Activated naive CD4-positive, alpha-beta T cell treated with anti-CD3 and anti-CD28 coated beads, Interleukin-2, amount 50 U/mL, for 24 hours (primary cell): ENCODE data around the gene THSD4.
"Not testable (repeated sequence)": the region's sequence is repeated elsewhere in the genome, so short reads cannot be mapped to it uniquely, and the experiment has no call there.

Source experiments
- H3K27ac Mint-ChIP-seq: one replicate; pipeline ENCODE4 v1.8.0; 2021; ENCODE audit warnings: mild to moderate bottlenecking, mixed read lengths
- H3K27me3 Mint-ChIP-seq: one replicate; pipeline ENCODE4 v1.8.0; 2021; ENCODE audit warnings: mixed read lengths
- H3K36me3 Mint-ChIP-seq: one replicate; pipeline ENCODE4 v1.8.0; 2021; ENCODE audit warnings: mixed read lengths
- H3K4me1 Mint-ChIP-seq: one replicate; pipeline ENCODE4 v1.8.0; 2021; ENCODE audit warnings: mixed read lengths
- H3K4me3 Mint-ChIP-seq: one replicate; pipeline ENCODE4 v1.8.0; 2021; ENCODE audit warnings: mild to moderate bottlenecking, mixed read lengths
- H3K9me3 Mint-ChIP-seq: one replicate; pipeline ENCODE4 v1.8.0; 2021; ENCODE audit warnings: mixed read lengths

Gene THSD4

DNA sequence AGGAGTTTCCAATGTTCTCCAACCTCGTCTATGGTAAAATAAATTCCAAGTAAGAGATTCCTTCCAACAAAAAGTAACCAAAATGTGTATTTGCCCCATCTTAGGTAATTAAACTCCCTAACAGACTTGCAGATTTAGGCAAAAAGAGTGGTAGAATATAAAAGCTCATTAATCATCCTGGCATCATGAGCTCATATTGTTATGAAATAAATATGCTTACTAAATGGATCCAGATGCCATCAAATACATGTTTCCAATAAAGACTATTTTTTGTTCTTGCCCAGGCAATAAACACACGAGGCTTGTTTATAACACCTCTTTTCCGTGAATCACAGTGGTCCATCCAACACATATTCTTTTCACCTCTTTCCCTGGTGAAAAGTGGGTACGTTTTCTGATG lies 189.4 kb downstream of the THSD4 start:
- no peak overlapping the region for H3K4me3 Mint-ChIP-seq
- H3K27me3 Mint-ChIP-seq, result peaks cover 2% of the 10 kb centered on the region
- no peaks in the 10 kb centered on the region for H3K4me1 Mint-ChIP-seq
- no peaks in the 10 kb centered on the region for H3K9me3 Mint-ChIP-seq
- H3K36me3 Mint-ChIP-seq, result no peaks in the 10 kb centered on the region
- no peak overlapping the region for H3K27ac Mint-ChIP-seq

DNA sequence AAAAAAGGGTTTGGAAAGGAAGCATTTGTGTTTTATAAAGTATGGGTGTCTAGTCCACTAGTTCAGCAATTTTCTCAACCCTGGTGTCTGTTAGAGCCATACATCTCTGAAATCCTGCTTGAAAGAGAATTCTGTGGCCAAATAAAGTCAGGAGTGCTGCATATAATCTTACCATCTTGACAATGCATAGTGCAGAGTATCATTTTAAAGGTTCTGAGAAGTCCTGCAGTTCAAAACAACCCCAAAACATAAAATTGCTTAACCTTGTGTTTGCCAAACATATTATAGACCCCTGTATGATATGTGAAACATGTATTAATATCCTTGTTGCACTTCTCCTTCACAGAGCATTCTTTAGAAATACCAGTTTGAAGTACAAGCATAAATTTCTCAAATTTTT lies 191.3 kb downstream of the THSD4 start:
- no peak overlapping the region for H3K27ac Mint-ChIP-seq
- no peaks in the 10 kb centered on the region for H3K4me1 Mint-ChIP-seq
- peaks cover 2% of the 10 kb centered on the region for H3K27me3 Mint-ChIP-seq
- no peak overlapping the region for H3K4me3 Mint-ChIP-seq
- no peaks in the 10 kb centered on the region for H3K36me3 Mint-ChIP-seq
- no peaks in the 10 kb centered on the region for H3K9me3 Mint-ChIP-seq

DNA sequence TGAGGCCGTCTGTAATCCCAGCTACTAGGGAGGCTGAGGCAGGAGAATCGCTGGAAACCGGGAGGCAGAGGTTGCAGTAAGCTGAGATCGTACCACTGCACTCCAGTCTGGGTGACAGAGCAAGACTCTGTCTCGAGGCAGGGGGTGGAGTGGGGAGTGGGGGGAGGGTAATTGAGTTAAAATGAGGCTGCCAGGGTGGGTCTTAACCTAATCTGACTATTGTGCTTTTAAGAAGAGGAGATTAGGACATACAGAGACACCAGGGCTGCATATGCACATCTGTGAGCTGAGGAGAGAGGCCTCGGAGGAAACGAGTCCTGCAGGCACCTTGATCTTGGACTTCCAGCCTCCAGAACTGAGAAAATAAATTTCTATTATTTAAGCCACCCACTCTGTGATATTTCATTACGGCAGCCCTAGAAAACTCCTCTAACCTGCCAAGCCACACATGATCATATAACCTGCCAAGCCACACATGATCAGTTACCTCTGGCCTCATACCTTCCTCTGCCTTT lies 197.0 kb downstream of the THSD4 start:
- Mint-ChIP-seq H3K4me3 (no peak overlapping the region), H3K9me3 (peaks cover 4% of the 10 kb centered on the region), H3K27me3 (no peaks in the 10 kb centered on the region), H3K36me3 (no peaks in the 10 kb centered on the region), H3K27ac (no peak overlapping the region), H3K4me1 (no peaks in the 10 kb centered on the region)

DNA sequence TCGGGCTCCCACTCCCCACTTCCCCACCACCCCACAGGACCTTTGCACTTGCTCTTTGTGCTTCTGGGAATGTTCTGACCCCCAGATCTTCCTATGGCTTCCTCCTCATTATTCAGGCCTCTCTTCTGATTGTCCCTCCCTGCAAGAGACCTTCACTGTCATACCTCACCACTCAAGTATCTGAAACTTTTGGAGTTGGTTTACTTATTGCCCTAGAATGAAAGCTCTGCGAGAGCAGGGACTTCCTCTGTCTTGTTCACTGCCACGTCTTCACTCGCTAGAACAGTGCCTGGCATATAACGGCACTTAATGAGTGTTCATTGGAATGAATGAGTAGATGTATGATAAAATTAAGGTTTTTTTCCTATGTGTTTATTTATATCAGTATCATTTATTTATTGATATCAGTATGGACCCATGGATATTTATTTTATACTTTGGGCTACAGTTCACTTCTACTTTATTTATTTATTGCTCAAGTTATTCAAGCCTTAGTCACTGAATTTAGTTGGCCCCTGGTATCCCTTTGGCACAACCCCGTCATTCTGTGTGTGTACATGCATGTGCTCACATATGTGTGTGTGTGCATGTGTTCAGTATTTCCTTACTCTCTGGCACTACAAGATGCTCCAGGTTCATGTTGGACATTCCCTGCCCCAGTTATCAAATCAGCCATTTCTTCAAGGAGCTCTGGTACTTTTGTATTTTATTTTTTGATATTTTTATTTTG lies 197.6 kb downstream of the THSD4 start:
- no peak overlapping the region for H3K27ac Mint-ChIP-seq
- no peaks in the 10 kb centered on the region for H3K4me1 Mint-ChIP-seq
- H3K27me3 Mint-ChIP-seq, result no peaks in the 10 kb centered on the region
- no peaks in the 10 kb centered on the region for H3K36me3 Mint-ChIP-seq
- peaks cover 6% of the 10 kb centered on the region for H3K9me3 Mint-ChIP-seq
- no peak overlapping the region for H3K4me3 Mint-ChIP-seq

DNA sequence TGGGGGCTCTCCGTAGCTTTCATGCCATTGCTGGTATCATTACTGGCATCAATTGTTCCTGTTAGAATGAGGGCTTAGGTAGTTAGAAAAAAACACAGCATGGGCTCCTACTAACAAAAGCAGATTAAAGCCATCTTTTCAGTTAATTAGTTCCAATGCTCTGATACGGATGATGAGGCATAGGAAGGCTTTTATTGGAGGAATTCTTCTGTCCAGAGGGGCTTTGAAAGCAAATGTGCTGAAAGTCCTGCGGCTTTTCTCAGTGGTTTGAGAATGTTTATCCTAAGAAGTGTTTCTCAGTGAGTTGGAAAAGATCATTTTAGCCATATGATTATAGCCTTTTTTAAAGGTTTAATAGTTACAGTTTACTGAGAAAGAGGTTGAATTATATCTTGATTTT lies 198.5 kb downstream of the THSD4 start:
- H3K9me3 Mint-ChIP-seq, result peaks cover 6% of the 10 kb centered on the region
- no peaks in the 10 kb centered on the region for H3K36me3 Mint-ChIP-seq
- H3K27ac Mint-ChIP-seq, result no peak overlapping the region
- no peaks in the 10 kb centered on the region for H3K4me1 Mint-ChIP-seq
- H3K4me3 Mint-ChIP-seq, result no peak overlapping the region
- H3K27me3 Mint-ChIP-seq, result no peaks in the 10 kb centered on the region

DNA sequence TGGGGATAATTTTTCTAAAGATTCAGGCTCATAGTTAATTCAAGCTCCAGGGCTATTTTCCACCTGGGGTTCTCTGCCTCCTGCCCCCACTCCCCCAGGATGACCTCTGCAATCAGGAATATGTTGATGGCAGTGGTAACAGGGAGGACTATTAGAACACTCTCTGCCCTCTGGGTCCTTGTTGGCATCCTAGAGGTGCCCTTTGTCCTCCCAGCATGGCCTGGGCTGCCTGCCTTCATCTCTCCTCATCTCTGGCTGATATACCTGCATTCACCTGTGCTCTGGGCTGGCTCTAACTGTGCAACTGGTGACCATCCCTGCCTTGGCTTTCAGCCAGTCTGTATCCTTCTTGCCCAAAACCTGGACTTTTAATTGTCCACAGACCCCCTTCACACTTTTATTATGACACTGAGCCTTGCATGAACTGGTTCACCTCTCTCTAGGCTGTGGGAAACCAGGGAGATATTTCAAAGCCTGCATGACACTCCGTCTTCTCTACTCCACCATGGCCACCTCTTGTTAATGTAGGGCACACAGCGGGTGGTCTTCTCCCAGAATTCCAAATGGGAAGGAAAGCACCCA lies 199.8 kb downstream of the THSD4 start:
- Mint-ChIP-seq H3K36me3 (no peaks in the 10 kb centered on the region), H3K9me3 (peaks cover 6% of the 10 kb centered on the region), H3K27ac (no peak overlapping the region), H3K27me3 (no peaks in the 10 kb centered on the region), H3K4me3 (no peak overlapping the region), H3K4me1 (no peaks in the 10 kb centered on the region)

DNA sequence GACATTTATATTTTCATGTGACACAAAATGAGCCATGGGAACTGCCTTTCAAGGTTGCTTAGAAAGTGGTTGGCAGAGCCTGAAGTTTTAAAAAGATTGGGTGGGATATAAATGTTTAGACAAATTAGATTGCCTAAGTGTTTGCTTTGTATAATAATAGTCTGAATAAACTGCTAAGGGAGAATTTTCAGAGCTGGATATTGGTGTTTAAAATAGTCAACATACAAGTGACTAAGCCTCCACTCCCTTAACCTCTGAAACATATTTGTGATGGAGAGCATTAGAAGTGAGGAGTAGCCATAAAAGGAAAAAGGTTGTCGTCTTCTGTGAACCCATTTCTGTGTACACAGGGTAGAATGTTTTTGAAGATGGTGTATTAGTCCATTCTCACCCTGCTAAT lies 201.6 kb downstream of the THSD4 start:
- peaks cover 6% of the 10 kb centered on the region for H3K9me3 Mint-ChIP-seq
- no peaks in the 10 kb centered on the region for H3K36me3 Mint-ChIP-seq
- H3K4me3 Mint-ChIP-seq, result no peak overlapping the region
- H3K27me3 Mint-ChIP-seq, result no peaks in the 10 kb centered on the region
- H3K27ac Mint-ChIP-seq, result no peak overlapping the region
- no peaks in the 10 kb centered on the region for H3K4me1 Mint-ChIP-seq

DNA sequence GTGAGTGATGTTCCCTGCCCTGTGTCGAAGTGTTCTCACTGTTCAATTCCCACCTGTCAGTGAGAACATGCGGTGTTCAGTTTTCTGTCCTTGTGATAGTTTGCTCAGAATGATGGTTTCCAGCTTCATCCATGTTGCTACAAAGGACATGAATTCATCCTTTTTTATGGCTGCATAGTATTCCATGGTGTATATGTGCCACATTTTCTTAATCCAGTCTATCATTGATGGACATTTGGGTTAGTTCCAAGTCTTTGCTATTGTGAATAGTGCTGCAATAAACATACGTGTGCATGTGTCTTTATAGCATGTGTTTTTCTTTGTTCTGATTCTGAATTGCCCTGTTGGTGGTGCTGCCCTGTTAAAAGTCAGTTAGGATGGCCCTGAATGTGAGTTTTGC lies 204.2 kb downstream of the THSD4 start:
- not testable (repeated sequence) for H3K27ac Mint-ChIP-seq, H3K4me1 Mint-ChIP-seq, H3K4me3 Mint-ChIP-seq, H3K36me3 Mint-ChIP-seq, H3K9me3 Mint-ChIP-seq, H3K27me3 Mint-ChIP-seq

DNA sequence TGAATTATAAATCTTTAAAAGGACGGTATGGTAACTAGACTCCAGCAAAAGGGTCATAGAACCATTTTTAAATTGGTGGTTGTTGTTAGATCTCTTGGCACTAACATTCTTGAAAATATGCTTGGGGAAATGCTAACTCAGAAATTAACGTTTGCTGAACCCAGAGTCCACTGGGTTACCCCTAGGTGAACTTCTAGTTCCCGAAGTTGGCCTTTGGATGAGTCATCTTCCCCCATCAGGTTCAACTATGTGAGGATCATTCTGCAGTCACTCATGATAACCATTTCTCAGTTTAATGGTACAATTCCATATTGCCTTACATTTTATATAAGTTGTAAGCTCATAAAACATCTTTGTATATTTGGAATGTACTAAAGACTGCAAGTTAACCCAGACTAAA lies 204.7 kb downstream of the THSD4 start:
- H3K4me3 Mint-ChIP-seq, result no peak overlapping the region
- no peaks in the 10 kb centered on the region for H3K4me1 Mint-ChIP-seq
- H3K36me3 Mint-ChIP-seq, result no peaks in the 10 kb centered on the region
- H3K27ac Mint-ChIP-seq, result no peak overlapping the region
- no peaks in the 10 kb centered on the region for H3K27me3 Mint-ChIP-seq
- peaks cover 6% of the 10 kb centered on the region for H3K9me3 Mint-ChIP-seq

DNA sequence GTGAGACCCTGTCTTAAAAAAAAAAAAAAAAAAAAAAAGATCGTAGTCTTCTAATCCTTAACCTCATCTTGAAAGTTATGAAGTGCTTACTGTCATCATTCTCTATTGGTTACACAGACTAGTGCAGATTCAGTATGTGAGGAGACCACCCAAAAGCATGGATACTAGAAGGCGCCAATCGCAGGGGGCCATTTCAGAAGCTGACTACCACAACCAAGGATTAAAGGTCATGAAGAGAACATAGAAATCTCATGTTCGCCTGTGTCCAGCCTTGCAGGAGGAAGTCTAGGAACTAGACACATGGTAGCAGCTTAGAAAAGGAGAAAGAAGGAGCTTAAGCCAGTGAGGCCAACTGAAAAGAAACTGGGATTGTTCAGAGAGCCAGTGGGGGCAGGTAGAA lies 207.8 kb downstream of the THSD4 start:
- no peaks in the 10 kb centered on the region for H3K27me3 Mint-ChIP-seq
- H3K4me1 Mint-ChIP-seq, result no peaks in the 10 kb centered on the region
- no peaks in the 10 kb centered on the region for H3K9me3 Mint-ChIP-seq
- no peaks in the 10 kb centered on the region for H3K36me3 Mint-ChIP-seq
- no peak overlapping the region for H3K27ac Mint-ChIP-seq
- no peak overlapping the region for H3K4me3 Mint-ChIP-seq

DNA sequence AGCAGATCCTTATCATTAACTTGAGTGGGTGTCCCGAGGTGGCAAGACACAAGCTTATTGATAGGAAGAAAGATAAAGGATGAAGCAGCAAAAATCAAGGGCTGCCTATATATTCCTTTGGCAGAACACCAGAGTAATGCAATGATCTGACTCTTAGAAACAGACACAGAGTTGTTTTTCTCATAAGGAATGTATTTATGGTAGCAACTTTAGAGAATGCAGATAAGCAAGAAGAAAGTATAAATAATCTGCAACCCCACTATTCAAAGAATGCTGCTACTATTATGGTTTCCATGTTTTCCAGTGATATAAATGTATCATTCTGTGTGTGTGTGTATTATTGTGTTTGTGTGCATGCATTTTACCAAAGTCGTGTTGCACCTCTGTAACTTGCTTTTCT lies 208.3 kb downstream of the THSD4 start:
- Mint-ChIP-seq H3K27ac (no peak overlapping the region), H3K27me3 (no peaks in the 10 kb centered on the region), H3K9me3 (no peaks in the 10 kb centered on the region)

DNA sequence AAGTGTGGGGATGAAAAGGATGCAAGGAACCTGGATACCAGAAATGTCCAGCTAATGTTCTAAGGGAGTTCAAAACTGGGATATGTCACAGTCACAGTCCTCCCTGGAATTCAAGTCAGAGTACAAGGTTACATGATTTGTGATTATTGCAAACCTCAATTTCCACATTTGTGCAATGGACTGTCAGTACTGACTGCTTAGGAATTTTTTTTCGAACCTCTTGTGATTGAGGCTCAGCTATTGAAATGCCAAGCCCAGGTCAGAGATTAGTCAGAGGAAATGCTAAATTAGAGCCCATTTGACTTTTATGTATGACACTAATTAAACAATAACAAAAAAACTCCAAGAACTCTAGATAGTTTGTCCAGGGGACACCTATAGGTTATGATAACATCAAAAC lies 210.2 kb downstream of the THSD4 start:
- Mint-ChIP-seq H3K9me3 (no peaks in the 10 kb centered on the region), H3K4me1 (no peaks in the 10 kb centered on the region), H3K27me3 (no peaks in the 10 kb centered on the region), H3K36me3 (no peaks in the 10 kb centered on the region), H3K27ac (no peak overlapping the region), H3K4me3 (no peak overlapping the region)

More for the DNA sequence above, 208.3 kb downstream of the THSD4 start:
- H3K4me1 Mint-ChIP-seq, result no peaks in the 10 kb centered on the region
- no peak overlapping the region for H3K4me3 Mint-ChIP-seq
- H3K36me3 Mint-ChIP-seq, result no peaks in the 10 kb centered on the region

DNA sequence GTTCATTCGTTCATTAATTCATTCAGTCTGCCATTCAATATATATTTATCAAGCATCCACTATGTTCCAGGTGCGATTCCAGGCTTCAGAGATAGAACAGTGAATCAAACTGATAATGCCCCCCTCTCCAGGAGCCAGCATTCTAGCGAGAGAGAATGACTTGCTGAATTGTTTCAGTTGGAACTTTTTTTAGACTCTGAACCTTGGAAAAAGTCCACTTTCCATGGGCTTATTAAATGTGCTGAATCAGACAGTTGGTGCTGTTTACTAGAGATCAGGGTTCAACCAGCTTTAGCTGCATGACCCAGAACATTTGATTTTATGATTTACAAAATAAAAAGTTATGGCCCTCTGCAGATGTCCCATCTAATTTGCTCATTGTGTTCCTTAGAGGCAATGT lies 213.2 kb downstream of the THSD4 start:
- Mint-ChIP-seq H3K27ac (no peak overlapping the region), H3K9me3 (no peaks in the 10 kb centered on the region), H3K4me1 (no peaks in the 10 kb centered on the region), H3K27me3 (no peaks in the 10 kb centered on the region), H3K36me3 (no peaks in the 10 kb centered on the region), H3K4me3 (no peak overlapping the region)

DNA sequence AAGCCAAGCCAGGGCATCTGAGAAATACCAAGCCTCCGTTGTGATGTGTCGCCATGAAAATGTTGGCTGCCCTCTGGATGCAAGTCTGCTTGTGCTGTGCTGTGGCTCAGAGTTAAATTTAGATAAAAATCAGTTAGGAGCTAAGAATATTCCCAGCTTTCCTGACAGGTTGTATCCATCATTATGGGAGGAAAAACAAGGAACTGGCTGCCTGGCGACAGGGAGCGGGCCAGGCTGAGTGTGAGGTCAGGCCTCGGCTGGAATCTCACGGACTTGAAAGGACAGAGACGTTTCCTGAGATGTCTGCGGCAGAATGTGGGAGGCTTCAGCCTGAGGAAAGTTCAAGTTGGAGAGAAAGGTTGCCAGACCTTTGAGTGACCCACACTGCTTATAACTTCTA lies 213.8 kb downstream of the THSD4 start:
- Mint-ChIP-seq H3K36me3 (no peaks in the 10 kb centered on the region), H3K4me3 (no peak overlapping the region), H3K9me3 (no peaks in the 10 kb centered on the region), H3K27me3 (no peaks in the 10 kb centered on the region), H3K27ac (no peak overlapping the region), H3K4me1 (no peaks in the 10 kb centered on the region)

DNA sequence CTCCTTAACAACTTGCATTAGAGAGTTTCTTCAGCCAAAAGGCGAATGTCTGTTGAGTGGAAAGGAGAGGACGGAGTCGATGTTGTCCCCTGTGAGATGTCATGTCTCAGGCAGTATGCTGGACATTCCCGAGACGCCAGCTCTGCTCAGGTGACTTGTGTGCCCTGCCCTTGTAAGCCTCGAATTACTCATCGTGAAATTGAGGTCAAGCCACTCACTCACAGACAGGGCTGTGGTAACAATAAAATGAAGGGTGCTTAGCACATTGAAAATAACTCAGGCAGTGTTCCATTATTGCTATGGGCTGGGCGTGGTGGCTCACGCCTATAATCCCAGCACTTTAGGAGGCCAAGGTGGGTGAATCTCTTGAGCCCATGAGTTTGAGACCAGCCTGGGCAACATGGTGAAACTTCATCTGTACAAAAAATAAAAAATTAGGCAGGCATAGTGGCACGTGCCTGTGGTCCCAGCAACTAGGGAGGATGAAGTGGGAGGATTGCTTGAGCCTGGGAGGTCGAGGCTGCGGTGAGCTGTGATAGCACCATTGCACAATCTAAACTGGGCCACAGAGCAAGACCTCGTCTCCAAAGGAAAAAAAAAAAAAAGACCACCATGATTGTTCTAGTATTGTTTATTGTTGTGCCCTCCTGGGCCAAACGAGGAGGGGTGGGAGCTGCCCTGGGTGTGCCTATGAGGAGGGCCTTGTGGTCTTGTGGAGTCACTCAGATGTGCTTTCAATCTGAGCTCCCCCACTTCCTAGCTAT lies 214.4 kb downstream of the THSD4 start:
- Mint-ChIP-seq H3K27ac (no peak overlapping the region), H3K4me1 (no peaks in the 10 kb centered on the region), H3K4me3 (no peak overlapping the region), H3K27me3 (no peaks in the 10 kb centered on the region), H3K9me3 (no peaks in the 10 kb centered on the region), H3K36me3 (no peaks in the 10 kb centered on the region)

DNA sequence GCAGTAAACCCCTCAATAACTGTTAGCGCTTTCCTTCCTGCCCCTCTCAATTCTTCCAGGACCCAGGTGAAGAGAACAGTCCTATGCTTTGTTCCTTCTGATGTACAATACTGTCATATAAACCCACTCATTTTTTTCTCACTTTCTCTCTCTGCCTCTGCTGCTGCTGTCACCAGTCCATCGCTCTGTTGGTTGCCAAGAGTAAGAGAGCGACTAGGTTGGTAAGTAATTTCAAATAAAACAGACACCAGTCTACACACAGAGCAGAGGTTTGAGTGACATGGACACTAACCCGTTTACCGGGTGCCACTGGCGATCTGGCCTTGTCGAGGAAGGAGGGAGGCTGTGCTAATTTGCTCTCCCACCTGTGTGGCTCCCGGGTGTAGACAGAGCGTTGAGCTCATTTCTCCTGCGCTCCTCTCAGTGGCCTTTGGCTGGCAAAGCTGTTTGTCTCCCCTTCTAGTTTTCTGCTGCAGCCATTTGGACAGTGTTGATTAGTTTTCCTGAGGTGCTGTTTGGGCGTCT lies 215.4 kb downstream of the THSD4 start:
- no peaks in the 10 kb centered on the region for H3K36me3 Mint-ChIP-seq
- H3K4me3 Mint-ChIP-seq, result no peak overlapping the region

More for the DNA sequence above, 215.4 kb downstream of the THSD4 start:
- H3K4me1 Mint-ChIP-seq, result no peaks in the 10 kb centered on the region
- no peaks in the 10 kb centered on the region for H3K27me3 Mint-ChIP-seq
- H3K27ac Mint-ChIP-seq, result no peak overlapping the region
- no peaks in the 10 kb centered on the region for H3K9me3 Mint-ChIP-seq
